ENCODE measurements around the gene PIK3R4. TPM values are rescaled to one million over a fixed set of nuclear protein-coding genes. Genes with fewer than 3 reads are reported as not detected.

PIK3R4 gene
- total RNA-seq, 3 donors from 2014 or later, result 20.1 to 27.5 (median 23.6) TPM

DNA sequence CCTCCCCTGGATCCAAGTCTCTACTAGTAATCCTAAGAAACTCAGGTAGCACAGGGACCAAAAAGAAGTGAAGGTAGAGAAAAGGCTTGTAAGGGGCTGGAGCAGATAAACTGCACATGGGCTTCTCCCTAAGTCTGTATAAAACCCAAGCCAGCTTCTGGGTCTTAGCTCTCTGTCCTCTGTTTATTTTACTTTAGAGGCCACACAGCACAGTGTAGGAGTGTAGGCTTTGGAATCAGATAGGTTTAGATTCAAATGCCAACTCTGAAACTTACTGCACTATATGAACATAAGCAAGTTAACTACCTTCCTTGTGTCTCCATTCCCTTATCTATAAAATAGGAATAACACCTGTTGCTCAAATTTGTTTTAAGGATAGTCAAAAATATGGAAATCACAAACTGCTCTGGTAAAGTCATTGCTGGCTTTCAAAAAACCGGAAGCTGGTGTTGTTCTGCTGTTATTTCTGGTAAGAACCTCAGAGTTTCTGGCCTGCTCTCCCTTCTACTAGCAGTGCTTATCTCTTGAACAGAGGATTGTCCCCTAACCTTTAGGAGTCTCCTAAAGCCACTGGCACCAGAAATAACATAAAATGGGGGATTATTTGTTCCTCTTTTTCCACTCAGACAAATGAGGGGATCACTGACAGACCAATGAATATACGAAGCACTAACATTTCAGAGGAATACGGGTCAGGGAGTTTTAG lies 33.8 kb downstream of the PIK3R4 start:
- Histone ChIP-seq H3K36me3 (ENCODE audit: low read depth) (no peaks in the 10 kb centered on the region), H3K4me1 (ENCODE audit: low read depth) (no peaks in the 10 kb centered on the region), H3K4me3 (no peak overlapping the region), H3K9me3 (no peaks in the 10 kb centered on the region)
- ATAC-seq, result no peak
- no peak for DNase-seq
- TF ChIP-seq CTCF (IDR thresholded peaks at IDR 0.05), result no peak
- intact Hi-C loops (cut with DNase I, micrococcal nuclease), result no loop called here

DNA sequence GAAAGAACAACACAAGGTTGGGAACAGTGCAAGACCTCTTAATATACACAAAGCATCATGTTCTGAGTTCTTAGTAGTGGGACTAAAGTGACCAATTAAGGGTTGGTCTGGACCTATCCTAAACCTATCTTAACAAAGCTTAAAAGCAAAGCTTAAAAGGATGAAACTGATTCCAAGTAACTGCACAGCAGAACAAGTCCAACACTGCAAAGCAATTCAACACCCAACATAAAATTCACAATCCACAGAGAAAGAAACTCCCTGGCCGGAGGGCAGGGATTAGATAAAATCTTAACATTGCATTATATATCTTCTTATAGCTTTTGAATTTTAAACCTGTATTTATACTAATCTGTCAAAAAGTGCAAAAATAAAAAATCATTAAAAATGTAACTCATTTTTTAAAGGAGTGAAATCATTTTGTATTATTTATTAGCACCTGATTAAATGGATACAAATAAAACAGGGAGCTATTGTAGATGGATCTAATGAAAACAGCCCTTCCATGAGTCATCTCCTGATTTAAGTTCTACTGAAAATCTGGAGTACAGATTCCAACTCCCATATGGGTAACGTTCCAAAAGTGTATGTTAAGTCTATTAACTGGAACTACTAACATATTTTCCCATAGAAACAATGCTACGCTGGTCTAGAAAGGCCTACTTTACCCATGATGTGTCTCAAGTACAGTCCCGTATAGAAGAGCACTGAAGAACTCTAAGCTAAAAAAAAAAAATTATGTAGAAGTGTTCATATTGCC lies 34.9 kb downstream of the PIK3R4 start:
- ATAC-seq (no peak), DNase-seq (no peak)
- Histone ChIP-seq H3K4me1 (ENCODE audit: low read depth) (no peaks in the 10 kb centered on the region), H3K9me3 (no peaks in the 10 kb centered on the region), H3K36me3 (ENCODE audit: low read depth) (no peaks in the 10 kb centered on the region), H3K4me3 (no peak overlapping the region)
- TF ChIP-seq CTCF (IDR thresholded peaks at IDR 0.05), result no peak
- intact Hi-C loops (cut with DNase I, micrococcal nuclease), result no loop called here

DNA sequence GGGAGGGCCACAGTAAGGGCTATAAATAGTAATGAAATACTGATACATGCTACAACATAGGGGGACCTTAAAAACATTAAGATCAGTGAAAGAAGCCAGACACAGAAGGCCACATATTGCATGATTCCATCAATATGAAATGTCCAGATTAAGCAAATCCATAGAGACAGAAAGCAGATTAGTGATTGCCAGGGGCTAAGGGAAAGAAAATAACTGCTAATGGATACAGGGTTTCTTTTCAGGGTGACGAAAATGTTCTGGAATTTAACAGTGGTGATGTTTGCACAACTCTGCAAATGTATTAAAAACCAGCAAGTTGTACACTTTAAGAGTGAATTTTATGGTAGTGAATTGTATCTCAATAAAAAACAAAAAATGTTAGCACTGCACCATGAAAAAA lies 37.0 kb downstream of the PIK3R4 start:
- intact Hi-C loops (cut with DNase I, micrococcal nuclease), result no loop called here
- Histone ChIP-seq H3K4me3 (no peak overlapping the region), H3K4me1 (ENCODE audit: low read depth) (no peaks in the 10 kb centered on the region), H3K9me3 (no peaks in the 10 kb centered on the region), H3K36me3 (ENCODE audit: low read depth) (no peaks in the 10 kb centered on the region)
- ATAC-seq (no peak), DNase-seq (no peak)
- no peak for TF ChIP-seq CTCF (IDR thresholded peaks at IDR 0.05)

- Histone ChIP-seq H3K4me3 (no peak overlapping the region), H3K4me1 (ENCODE audit: low read depth) (no peaks in the 10 kb centered on the region), H3K36me3 (ENCODE audit: low read depth) (no peaks in the 10 kb centered on the region), H3K9me3 (no peaks in the 10 kb centered on the region)
- no peak for ATAC-seq
- intact Hi-C loops (cut with DNase I, micrococcal nuclease), result no loop called here
- DNase-seq, result no peak
- TF ChIP-seq CTCF (IDR thresholded peaks at IDR 0.05), result no peak
Measured at GRCh38 chr3:130707902-130708601, 38.6 kb downstream of the PIK3R4 start.

DNA sequence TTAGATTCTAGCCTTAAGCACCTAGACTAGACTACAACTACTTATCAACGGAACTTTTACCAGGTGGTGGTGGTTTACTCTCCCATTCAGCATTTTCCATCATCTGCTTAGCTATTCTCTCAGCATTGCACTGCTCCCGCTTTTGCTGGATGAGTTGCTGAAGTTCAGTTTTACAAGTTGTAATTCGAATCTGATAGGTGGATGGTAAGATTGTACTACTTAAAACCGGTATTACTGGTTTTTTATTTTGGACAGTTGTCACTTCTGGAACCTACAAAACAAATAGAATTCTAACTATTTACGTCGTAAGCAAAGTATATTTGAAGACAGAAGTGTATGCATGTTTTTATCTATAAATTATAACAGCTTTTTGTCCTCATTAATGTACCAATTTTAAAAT lies 41.1 kb downstream of the PIK3R4 start:
- Histone ChIP-seq H3K4me1 (ENCODE audit: low read depth) (no peaks in the 10 kb centered on the region), H3K9me3 (no peaks in the 10 kb centered on the region), H3K4me3 (no peak overlapping the region), H3K36me3 (ENCODE audit: low read depth) (no peaks in the 10 kb centered on the region)
- no peak for TF ChIP-seq CTCF (IDR thresholded peaks at IDR 0.05)
- no peak for DNase-seq
- intact Hi-C loops (cut with DNase I, micrococcal nuclease), result no loop called here
- peak; percentile 24 for ATAC-seq
